HG03135 (cell line): ENCODE measurements around the gene C2CD2.
A peak's percentile ranks its signal among the peaks of the same experiment; 100 is the strongest.

Experiments
- ATAC-seq: cut with Tn5 transposase; IDR thresholded peaks from one replicate; pipeline ENCODE4 v1.9.1; 2021; ENCODE audit warnings: mild to moderate bottlenecking, moderate library complexity; ENCODE audit not compliant: unreplicated experiment

C2CD2 gene

GRCh38 chr21:41933313-41934079 is 20.3 kb downstream of the C2CD2 start:
- ATAC-seq: no peak

- ATAC-seq: no peak
Measured at GRCh38 chr21:41932576-41933312, 21.1 kb downstream of the C2CD2 start.

GRCh38 chr21:41932191-41932575 is 21.6 kb downstream of the C2CD2 start:
- ATAC-seq: no peak

GRCh38 chr21:41931041-41931451 is 22.8 kb downstream of the C2CD2 start:
- no peak for ATAC-seq

GRCh38 chr21:41929248-41929647 is 24.6 kb downstream of the C2CD2 start:
- no peak for ATAC-seq

- peak; percentile 45 for ATAC-seq
Measured at GRCh38 chr21:41928621-41929220, 25.1 kb downstream of the C2CD2 start.

- no peak for ATAC-seq
Measured at GRCh38 chr21:41927727-41928409, 25.9 kb downstream of the C2CD2 start.

GRCh38 chr21:41926807-41927171 is 27.0 kb downstream of the C2CD2 start:
- ATAC-seq: no peak

GRCh38 chr21:41926117-41926806 is 27.6 kb downstream of the C2CD2 start:
- ATAC-seq: peak; percentile 46

- ATAC-seq: no peak
Measured at GRCh38 chr21:41925767-41926116, 28.1 kb downstream of the C2CD2 start.

- no peak for ATAC-seq
Measured at GRCh38 chr21:41924368-41924754, 29.5 kb downstream of the C2CD2 start.

GRCh38 chr21:41923631-41924367 is 30.0 kb downstream of the C2CD2 start:
- ATAC-seq: no peak

GRCh38 chr21:41923186-41923585 is 30.6 kb downstream of the C2CD2 start:
- no peak for ATAC-seq

GRCh38 chr21:41921021-41921420 is 32.8 kb downstream of the C2CD2 start:
- ATAC-seq: no peak

GRCh38 chr21:41920476-41920875 is 33.3 kb downstream of the C2CD2 start:
- no peak for ATAC-seq

- no peak for ATAC-seq
Measured at GRCh38 chr21:41919666-41920398, 34.0 kb downstream of the C2CD2 start.

GRCh38 chr21:41918561-41919358 is 35.1 kb downstream of the C2CD2 start:
- no peak for ATAC-seq

- ATAC-seq: no peak
Measured at GRCh38 chr21:41917531-41917930, 36.3 kb downstream of the C2CD2 start.
